BE2C (cell line): Measurements from ENCODE around the gene CDC42.

Experiments
- DNase-seq: peaks from one replicate; pipeline ENCODE4 v3.0.0-alpha.2; 2020
- H3K27me3 ChIP-seq: fragments of 250-450 bp; sonication (Bioruptor Pico); 2 replicates; pipeline ENCODE4 v1.5.1; 2020; ENCODE audit warnings: mild to moderate bottlenecking
- H3K36me3 ChIP-seq: fragments of 250-450 bp; sonication (Bioruptor Pico); 2 replicates; pipeline ENCODE4 v1.5.1; 2020; ENCODE audit warnings: mild to moderate bottlenecking
- H3K4me1 ChIP-seq: fragments of 250-450 bp; sonication (Bioruptor Pico); 2 replicates; pipeline ENCODE4 v1.5.1; 2020
- H3K4me3 ChIP-seq: 2 replicates; pipeline ENCODE4 v1.5.1; 2011; ENCODE audit warnings: low read depth, low read length
- H3K9me3 ChIP-seq: fragments of 250-450 bp; sonication (Bioruptor Pico); 2 replicates; pipeline ENCODE4 v1.5.1; 2020
- TF ChIP-seq, protein P1 (sequence below): IDR thresholded peaks from 2 replicates; pipeline ENCODE4 v1.5.1; 2012; ENCODE audit warnings: mild to moderate bottlenecking, low read depth, low read length

Gene CDC42

DNA sequence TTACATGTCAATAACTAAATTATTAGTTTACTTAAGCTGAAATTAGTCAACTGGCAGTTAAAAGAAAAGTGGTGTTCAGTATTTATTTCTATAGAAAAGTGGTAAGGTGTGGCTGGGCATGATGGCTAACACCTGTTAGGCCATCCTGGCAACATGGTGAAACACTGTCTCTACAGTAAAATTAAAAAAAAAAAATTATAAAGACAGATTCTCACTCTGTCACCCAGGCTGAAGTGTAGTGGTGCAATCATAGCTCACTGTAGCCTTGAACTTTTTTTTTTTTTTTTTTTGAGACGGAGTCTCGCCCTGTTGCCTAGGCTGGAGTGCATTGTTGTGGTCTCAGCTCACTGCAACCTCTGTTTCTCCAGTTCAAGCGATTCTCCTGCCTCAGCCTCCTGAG is 57.5 kb downstream of the CDC42 start:
- peaks cover 13% of the 10 kb centered on the region for H3K4me1 ChIP-seq
- H3K9me3 ChIP-seq = no peaks in the 10 kb centered on the region
- TF ChIP-seq, protein P1, sequence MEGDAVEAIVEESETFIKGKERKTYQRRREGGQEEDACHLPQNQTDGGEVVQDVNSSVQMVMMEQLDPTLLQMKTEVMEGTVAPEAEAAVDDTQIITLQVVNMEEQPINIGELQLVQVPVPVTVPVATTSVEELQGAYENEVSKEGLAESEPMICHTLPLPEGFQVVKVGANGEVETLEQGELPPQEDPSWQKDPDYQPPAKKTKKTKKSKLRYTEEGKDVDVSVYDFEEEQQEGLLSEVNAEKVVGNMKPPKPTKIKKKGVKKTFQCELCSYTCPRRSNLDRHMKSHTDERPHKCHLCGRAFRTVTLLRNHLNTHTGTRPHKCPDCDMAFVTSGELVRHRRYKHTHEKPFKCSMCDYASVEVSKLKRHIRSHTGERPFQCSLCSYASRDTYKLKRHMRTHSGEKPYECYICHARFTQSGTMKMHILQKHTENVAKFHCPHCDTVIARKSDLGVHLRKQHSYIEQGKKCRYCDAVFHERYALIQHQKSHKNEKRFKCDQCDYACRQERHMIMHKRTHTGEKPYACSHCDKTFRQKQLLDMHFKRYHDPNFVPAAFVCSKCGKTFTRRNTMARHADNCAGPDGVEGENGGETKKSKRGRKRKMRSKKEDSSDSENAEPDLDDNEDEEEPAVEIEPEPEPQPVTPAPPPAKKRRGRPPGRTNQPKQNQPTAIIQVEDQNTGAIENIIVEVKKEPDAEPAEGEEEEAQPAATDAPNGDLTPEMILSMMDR = no peak
- H3K27me3 ChIP-seq = no peaks in the 10 kb centered on the region
- no peak overlapping the region for H3K4me3 ChIP-seq
- no peak for DNase-seq
- no peaks in the 10 kb centered on the region for H3K36me3 ChIP-seq

DNA sequence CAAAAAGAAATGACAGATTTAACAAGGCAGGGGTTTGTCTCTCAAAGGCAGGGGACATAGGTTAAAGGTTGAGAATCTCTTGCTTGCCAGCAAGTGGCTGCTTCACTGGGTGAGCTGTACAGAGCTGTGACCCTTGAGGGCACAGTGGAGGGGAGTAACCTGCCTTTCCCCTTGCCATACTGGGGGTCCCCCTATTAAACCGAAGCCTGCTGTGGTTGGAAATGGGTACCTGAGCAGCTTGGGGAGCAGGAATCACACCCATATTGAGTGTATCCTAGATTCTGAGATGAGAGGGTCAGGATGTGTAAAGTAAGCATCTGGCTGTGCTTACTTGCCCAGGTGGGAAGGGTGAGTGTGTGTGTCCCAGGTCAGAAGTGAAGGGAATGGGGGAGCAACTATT is 58.6 kb downstream of the CDC42 start:
- no peaks in the 10 kb centered on the region for H3K36me3 ChIP-seq

DNA sequence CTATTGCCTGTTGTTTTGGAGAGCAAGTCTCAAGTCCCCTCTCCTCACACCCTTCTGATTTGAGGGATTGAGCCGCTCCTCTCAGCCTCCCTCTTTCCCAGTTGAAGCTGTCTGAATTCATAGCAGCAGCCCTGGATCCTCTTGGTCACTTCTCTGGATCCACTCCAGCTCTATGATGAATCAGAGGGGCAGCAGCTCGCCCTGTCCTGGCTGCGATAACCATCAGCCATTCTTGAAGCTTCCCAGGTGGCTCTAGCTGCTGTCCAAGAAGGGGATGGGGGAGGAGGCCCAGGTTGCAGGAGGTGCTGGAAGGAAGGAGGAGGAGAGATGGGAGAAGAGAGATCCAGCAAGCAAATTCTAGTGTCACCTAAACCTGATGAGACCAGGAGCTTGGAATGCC is 59.1 kb downstream of the CDC42 start:
- no peaks in the 10 kb centered on the region for H3K27me3 ChIP-seq
- TF ChIP-seq, protein P1 = no peak

More for the DNA sequence above, 58.6 kb downstream of the CDC42 start:
- H3K9me3 ChIP-seq = no peaks in the 10 kb centered on the region
- H3K4me1 ChIP-seq = peaks cover 13% of the 10 kb centered on the region
- TF ChIP-seq, protein P1 = no peak
- no peak for DNase-seq
- no peaks in the 10 kb centered on the region for H3K27me3 ChIP-seq
- no peak overlapping the region for H3K4me3 ChIP-seq

DNA sequence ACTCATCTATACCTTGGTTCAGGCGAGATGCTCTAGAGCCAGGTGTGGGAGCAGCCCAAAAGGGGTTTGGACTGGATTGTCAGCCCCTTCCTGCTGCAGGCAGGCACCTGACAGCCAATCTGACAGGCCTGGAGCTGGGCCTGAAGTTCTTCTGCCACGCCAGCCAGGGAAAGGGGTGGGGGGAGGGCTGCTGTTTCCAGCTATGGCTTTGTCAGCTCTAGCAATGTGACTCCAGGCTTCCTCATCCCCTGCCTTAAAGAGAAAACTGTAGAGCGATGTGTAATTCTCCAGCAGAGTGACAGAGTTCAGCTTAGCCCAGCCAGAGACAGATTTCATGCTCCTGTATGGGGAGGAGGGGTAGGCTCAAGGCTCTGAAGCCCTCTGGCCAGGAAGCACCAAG is 60.0 kb downstream of the CDC42 start:
- no peaks in the 10 kb centered on the region for H3K9me3 ChIP-seq
- H3K4me3 ChIP-seq = no peak overlapping the region
- no peaks in the 10 kb centered on the region for H3K36me3 ChIP-seq
- H3K27me3 ChIP-seq = no peaks in the 10 kb centered on the region
- TF ChIP-seq, protein P1 = no peak
- H3K4me1 ChIP-seq = peaks cover 13% of the 10 kb centered on the region
- no peak for DNase-seq

More for the DNA sequence above, 59.1 kb downstream of the CDC42 start:
- Histone ChIP-seq H3K4me3 (no peak overlapping the region), H3K4me1 (peaks cover 13% of the 10 kb centered on the region), H3K9me3 (no peaks in the 10 kb centered on the region), H3K36me3 (no peaks in the 10 kb centered on the region)
- DNase-seq = no peak

DNA sequence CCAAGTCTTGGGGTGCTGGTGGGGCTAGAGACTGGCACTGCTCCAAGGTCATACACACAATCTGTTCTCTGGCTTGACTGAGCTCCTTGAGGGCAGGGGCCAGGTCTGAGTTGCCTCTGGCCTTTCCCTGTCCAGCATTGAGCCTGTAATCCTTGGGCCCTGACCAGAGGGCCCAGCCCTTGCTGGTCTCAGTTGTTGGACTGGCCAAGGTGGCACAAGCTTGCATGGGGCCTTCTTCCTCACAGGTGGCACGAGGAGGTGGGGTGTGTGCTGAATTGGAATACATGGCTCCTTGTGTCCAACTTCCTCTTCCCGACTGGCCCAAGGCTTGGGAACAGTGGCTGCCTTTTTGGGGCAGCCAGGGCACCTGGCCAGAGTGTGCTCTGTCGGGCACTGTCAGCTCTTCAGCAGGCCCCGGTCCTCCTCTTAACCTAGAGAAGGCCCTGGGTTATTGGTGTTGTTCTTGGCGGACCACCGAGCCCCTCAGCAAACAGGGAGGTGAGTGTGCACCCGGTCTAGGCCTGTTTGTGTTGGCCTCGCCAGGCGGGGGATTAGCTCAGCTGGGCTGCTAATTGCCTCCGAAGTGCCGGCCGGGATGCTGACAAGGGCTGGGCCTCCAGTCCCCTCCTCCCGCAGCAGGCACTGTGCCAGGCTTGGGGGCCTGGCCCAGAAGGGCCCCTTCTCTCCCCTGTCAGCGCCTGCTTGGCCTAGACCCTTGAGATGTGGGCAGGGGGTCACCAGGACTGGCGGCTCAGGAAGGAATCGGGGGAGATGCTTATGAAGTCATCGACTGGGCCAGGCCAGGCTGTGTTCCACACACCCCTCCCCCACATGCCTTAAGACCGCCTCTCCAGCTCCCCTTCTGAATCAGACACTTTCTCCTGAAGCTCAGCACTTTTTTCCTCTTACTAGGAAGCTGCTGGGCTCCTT is 61.8 kb downstream of the CDC42 start:
- H3K27me3 ChIP-seq = no peaks in the 10 kb centered on the region
- H3K4me1 ChIP-seq = peaks cover 8% of the 10 kb centered on the region
- no peaks in the 10 kb centered on the region for H3K9me3 ChIP-seq
- no peaks in the 10 kb centered on the region for H3K36me3 ChIP-seq
- no peak overlapping the region for H3K4me3 ChIP-seq
- DNase-seq = peak; percentile 32
- TF ChIP-seq, protein P1 = no peak

DNA sequence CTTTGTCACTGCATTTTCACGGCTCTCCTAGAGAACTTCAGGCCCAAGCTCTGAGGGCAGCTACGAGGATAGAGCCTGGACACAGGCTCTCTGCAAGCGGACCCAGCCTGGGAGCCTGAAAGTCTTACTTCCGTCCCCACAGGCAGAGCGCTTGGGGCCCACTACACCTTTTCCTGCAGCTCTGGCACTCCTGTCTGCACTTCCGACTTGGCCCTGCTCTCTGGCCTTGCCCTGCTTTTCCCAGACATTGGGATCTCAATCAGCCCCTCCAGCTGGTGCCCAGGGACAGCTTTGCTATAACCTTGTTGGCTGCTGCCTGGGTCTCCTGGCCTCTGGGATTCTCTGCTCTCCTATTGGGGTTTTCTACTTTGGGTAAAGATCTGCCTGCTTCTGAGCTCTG is 62.8 kb downstream of the CDC42 start:
- Histone ChIP-seq H3K9me3 (no peaks in the 10 kb centered on the region), H3K4me1 (peaks cover 8% of the 10 kb centered on the region), H3K36me3 (no peaks in the 10 kb centered on the region), H3K27me3 (no peaks in the 10 kb centered on the region), H3K4me3 (no peak overlapping the region)
- DNase-seq = no peak
- TF ChIP-seq, protein P1 = no peak
